ENCODE results near the gene LPIN3. TPM values are rescaled to one million over a fixed set of nuclear protein-coding genes. Genes with fewer than 3 reads are reported as not detected.

Gene LPIN3
- total and polyA plus RNA-seq, 5 donors from 2014 or later, result 0.10 to 0.35 TPM; not detected in 3

DNA sequence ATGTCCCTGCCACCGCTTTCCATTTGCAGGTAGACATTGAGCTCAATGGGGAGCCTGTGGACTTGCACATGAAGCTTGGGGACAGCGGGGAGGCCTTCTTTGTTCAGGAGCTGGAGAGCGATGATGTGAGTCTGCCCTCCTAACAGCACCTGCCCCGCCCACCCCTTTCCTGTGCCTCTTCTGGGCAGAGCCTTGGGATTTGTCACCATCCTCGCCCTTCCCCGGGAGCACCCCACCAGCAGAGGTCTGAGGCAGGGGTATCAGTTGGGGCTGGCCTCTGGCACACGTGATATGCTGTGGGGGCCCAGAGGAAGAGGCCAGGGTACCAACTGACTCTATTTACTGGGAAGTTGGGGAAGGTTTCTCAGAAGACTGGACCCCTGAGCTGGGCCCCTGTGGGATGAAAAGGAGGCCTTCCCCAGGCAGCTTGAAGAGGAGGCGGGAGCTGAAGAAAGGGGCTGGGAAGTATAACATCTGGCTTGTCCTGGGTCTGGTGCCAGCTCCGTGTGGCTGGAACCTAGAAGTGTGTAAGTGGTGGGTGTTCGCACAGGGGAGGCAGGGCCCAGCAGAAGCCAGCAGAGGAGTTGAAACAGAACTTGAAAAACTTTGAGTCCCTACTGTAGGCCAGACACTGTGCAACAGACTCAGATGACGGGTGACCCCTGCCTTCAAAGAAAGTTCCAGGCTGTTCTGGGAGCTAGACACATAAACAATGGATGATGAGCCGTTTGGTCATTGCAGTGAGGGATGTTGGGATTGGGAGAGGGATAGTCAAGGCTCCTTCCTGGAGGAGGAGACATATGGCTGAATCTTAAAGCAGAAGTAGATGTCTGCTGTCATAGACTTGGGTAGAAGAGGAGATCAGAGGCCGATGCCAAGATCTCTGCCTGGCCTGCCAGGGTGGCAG is 7.2 kb downstream of the LPIN3 start:
- H3K4me3 ChIP-seq (ENCODE audit: low read depth, low read length), result no peak overlapping the region
- H3K4me1 Mint-ChIP-seq, result no peaks in the 10 kb centered on the region

DNA sequence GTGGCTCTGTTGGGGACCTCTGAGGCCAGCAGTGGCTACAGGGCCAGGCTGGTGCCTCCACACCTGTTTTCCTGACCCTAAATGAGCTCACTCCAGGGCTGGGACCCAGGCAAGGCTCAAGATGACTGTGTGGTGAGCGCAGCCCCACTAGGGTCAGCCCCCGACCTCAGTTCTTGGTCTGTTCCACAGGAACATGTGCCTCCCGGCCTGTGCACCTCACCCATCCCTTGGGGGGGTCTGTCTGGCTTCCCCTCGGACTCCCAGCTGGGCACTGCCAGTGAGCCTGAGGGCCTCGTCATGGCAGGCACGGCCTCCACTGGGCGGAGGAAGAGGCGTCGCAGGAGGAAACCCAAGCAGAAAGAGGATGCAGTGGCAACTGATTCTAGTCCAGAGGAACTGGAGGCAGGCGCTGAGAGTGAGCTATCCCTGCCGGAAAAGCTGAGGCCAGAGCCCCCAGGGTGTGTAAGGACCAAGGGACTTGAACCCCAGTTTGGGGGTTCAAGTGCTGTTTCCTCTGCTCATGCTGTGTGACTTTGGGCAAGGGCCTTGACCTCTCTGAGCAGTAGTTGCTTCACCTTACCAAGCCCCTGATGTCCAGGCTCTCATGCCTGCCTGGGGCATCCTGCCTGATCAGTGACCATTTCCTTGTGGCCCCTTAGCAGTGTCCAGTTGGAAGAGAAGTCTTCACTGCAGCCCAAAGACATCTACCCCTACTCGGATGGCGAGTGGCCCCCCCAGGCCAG is 8.0 kb downstream of the LPIN3 start:
- Mint-ChIP-seq H3K27me3 (no peaks in the 10 kb centered on the region), H3K36me3 (no peaks in the 10 kb centered on the region), H3K4me3 (no peak overlapping the region), H3K9me3 (no peaks in the 10 kb centered on the region), H3K27ac (no peak overlapping the region), H3K4me1 (no peaks in the 10 kb centered on the region)
- ATAC-seq (ENCODE audit: low read depth in 2 of 2) (no peak), DNase-seq (no peak)
- no peaks in the 10 kb centered on the region for H3K9me3 ChIP-seq (ENCODE audit: control insufficient read depth in 2 of 2, low read length in 2 of 2)
- no peaks in the 10 kb centered on the region for H3K27me3 ChIP-seq (ENCODE audit: control insufficient read depth, insufficient read depth, low read length)
- H3K4me1 ChIP-seq (ENCODE audit: control insufficient read depth, insufficient read depth, low read length, poor library complexity, severe bottlenecking), result no peaks in the 10 kb centered on the region
- H3K36me3 ChIP-seq (ENCODE audit: control insufficient read depth, insufficient read depth, low read length), result no peaks in the 10 kb centered on the region
- H3K27ac ChIP-seq (ENCODE audit: insufficient read depth, low read length, poor library complexity, severe bottlenecking), result no peak overlapping the region
- no peak overlapping the region for H3K4me3 ChIP-seq (ENCODE audit: low read depth, low read length)

More for the DNA sequence above, 7.2 kb downstream of the LPIN3 start:
- Histone ChIP-seq H3K4me1 (ENCODE audit: control insufficient read depth, insufficient read depth, low read length, poor library complexity, severe bottlenecking) (no peaks in the 10 kb centered on the region), H3K27me3 (ENCODE audit: control insufficient read depth, insufficient read depth, low read length) (no peaks in the 10 kb centered on the region), H3K36me3 (ENCODE audit: control insufficient read depth, insufficient read depth, low read length) (no peaks in the 10 kb centered on the region), H3K9me3 (ENCODE audit: control insufficient read depth in 2 of 2, low read length in 2 of 2) (no peaks in the 10 kb centered on the region), H3K27ac (ENCODE audit: insufficient read depth, low read length, poor library complexity, severe bottlenecking) (no peak overlapping the region)
- no peak for DNase-seq
- Mint-ChIP-seq H3K4me3 (no peak overlapping the region), H3K27ac (no peak overlapping the region), H3K9me3 (no peaks in the 10 kb centered on the region), H3K36me3 (no peaks in the 10 kb centered on the region), H3K27me3 (no peaks in the 10 kb centered on the region)
- no peak for ATAC-seq (ENCODE audit: low read depth in 2 of 2)

DNA sequence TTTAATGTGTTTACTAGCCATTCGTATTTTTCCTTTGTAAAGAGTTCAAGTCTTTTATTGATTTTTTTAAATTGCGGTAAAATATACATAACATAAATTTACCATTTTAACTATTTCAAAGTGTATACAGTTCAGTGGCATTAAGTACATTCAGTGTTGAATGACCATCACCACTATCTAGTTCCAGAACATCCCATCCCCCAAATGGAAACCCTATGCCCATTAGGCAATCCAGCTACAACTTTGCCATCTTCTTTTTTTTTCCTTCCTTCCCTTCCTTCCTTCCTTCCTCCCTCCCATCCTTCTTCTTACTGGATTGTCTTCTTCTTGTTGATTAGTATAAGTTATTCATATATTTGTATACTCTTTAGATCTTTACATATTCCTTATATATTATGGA is 8.6 kb downstream of the LPIN3 start:
- no peaks in the 10 kb centered on the region for H3K4me1 ChIP-seq (ENCODE audit: control insufficient read depth, insufficient read depth, low read length, poor library complexity, severe bottlenecking)
- H3K27me3 Mint-ChIP-seq, result no peaks in the 10 kb centered on the region
- no peaks in the 10 kb centered on the region for H3K9me3 Mint-ChIP-seq
- DNase-seq, result no peak
- no peaks in the 10 kb centered on the region for H3K36me3 Mint-ChIP-seq
- ATAC-seq (ENCODE audit: low read depth in 2 of 2), result no peak
- H3K4me3 ChIP-seq (ENCODE audit: low read depth, low read length), result no peak overlapping the region
- H3K36me3 ChIP-seq (ENCODE audit: control insufficient read depth, insufficient read depth, low read length), result no peaks in the 10 kb centered on the region
- H3K27ac Mint-ChIP-seq, result no peak overlapping the region
- H3K4me1 Mint-ChIP-seq, result no peaks in the 10 kb centered on the region
- no peak overlapping the region for H3K27ac ChIP-seq (ENCODE audit: insufficient read depth, low read length, poor library complexity, severe bottlenecking)
- H3K9me3 ChIP-seq (ENCODE audit: control insufficient read depth in 2 of 2, low read length in 2 of 2), result no peaks in the 10 kb centered on the region
- H3K27me3 ChIP-seq (ENCODE audit: control insufficient read depth, insufficient read depth, low read length), result no peaks in the 10 kb centered on the region
- no peak overlapping the region for H3K4me3 Mint-ChIP-seq

DNA sequence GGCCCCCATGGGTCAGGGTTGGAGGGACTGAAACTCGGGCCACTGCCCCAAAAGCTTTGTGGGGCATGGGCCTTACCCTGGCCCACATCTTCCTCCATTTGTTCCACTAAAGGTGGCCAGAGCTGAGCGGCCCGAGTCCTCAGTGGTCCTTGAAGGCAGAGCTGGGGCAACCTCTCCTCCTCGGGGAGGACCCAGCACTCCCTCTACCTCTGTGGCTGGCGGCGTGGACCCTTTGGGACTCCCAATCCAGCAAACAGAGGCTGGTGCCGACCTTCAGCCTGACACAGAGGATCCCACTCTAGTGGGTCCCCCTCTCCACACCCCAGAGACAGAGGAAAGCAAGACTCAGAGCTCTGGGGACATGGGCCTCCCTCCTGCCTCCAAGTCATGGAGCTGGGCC is 9.3 kb downstream of the LPIN3 start:
- peak in 1 of 2 donors; percentile 10 for ATAC-seq (ENCODE audit: low read depth in 2 of 2)
- Histone ChIP-seq H3K4me1 (ENCODE audit: control insufficient read depth, insufficient read depth, low read length, poor library complexity, severe bottlenecking) (no peaks in the 10 kb centered on the region), H3K36me3 (ENCODE audit: control insufficient read depth, insufficient read depth, low read length) (no peaks in the 10 kb centered on the region), H3K9me3 (ENCODE audit: control insufficient read depth in 2 of 2, low read length in 2 of 2) (no peaks in the 10 kb centered on the region), H3K4me3 (ENCODE audit: low read depth, low read length) (no peak overlapping the region), H3K27ac (ENCODE audit: insufficient read depth, low read length, poor library complexity, severe bottlenecking) (no peak overlapping the region), H3K27me3 (ENCODE audit: control insufficient read depth, insufficient read depth, low read length) (no peaks in the 10 kb centered on the region)
- H3K4me1 Mint-ChIP-seq, result no peaks in the 10 kb centered on the region
- no peak overlapping the region for H3K4me3 Mint-ChIP-seq
- H3K27ac Mint-ChIP-seq, result no peak overlapping the region
- no peaks in the 10 kb centered on the region for H3K9me3 Mint-ChIP-seq
- H3K27me3 Mint-ChIP-seq, result no peaks in the 10 kb centered on the region
- no peaks in the 10 kb centered on the region for H3K36me3 Mint-ChIP-seq
- DNase-seq, result no peak

DNA sequence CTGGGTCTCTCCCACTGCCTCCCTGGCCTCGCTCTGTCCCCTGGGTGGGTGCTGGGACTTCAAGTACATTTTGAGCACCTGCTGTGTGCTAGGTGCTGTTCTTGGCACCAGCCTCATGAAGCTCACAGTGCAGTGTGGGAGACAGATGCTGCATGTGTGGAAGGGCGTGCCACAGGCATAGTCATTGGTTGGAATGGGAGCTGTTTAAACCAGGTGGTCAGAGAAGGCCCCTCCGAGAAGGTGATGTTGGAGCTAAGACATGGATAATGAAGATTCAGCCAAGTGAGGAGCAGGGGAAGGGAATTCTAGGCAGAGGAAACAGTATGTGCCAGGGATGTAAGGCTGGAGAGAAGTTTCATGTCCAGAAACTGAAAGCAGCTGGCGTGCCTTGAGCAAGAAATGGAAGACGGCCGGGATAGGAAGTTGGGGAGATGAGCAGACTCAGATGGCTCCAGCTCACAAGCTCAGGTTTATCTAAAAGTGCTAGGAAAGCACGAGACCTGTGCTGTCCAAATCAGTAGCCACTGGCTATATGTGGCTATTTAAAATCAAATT is 9.9 kb downstream of the LPIN3 start:
- H3K4me1 Mint-ChIP-seq, result no peaks in the 10 kb centered on the region
- no peaks in the 10 kb centered on the region for H3K9me3 Mint-ChIP-seq
- no peaks in the 10 kb centered on the region for H3K36me3 ChIP-seq (ENCODE audit: control insufficient read depth, insufficient read depth, low read length)
- no peaks in the 10 kb centered on the region for H3K36me3 Mint-ChIP-seq
- no peaks in the 10 kb centered on the region for H3K27me3 ChIP-seq (ENCODE audit: control insufficient read depth, insufficient read depth, low read length)
- no peak overlapping the region for H3K27ac Mint-ChIP-seq
- DNase-seq (no peak), ATAC-seq (ENCODE audit: low read depth in 2 of 2) (no peak)
- no peaks in the 10 kb centered on the region for H3K27me3 Mint-ChIP-seq
- no peaks in the 10 kb centered on the region for H3K9me3 ChIP-seq (ENCODE audit: control insufficient read depth in 2 of 2, low read length in 2 of 2)
- no peak overlapping the region for H3K27ac ChIP-seq (ENCODE audit: insufficient read depth, low read length, poor library complexity, severe bottlenecking)
- no peak overlapping the region for H3K4me3 ChIP-seq (ENCODE audit: low read depth, low read length)
- H3K4me1 ChIP-seq (ENCODE audit: control insufficient read depth, insufficient read depth, low read length, poor library complexity, severe bottlenecking), result no peaks in the 10 kb centered on the region
- no peak overlapping the region for H3K4me3 Mint-ChIP-seq

DNA sequence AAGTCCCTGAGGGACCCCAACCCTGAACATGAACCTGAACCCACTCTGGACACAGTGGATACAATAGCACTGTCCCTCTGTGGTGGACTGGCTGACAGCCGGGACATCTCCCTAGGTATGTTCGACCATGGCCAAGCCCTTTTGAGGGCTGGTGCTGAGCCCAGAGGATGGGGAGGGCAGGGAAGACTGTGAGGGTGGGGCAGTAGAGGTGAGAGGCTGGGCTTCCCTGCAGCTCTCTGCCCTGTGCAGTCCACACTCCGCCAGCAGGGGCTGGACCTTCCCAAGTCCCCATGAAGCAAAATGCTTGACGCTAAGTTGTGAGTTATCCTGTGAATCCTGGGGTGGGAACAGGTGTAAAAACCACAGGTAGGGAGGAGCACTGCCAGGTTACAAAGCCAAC is 11.5 kb downstream of the LPIN3 start:
- Histone ChIP-seq H3K9me3 (ENCODE audit: control insufficient read depth in 2 of 2, low read length in 2 of 2) (no peaks in the 10 kb centered on the region), H3K4me3 (ENCODE audit: low read depth, low read length) (no peak overlapping the region), H3K4me1 (ENCODE audit: control insufficient read depth, insufficient read depth, low read length, poor library complexity, severe bottlenecking) (no peaks in the 10 kb centered on the region), H3K27me3 (ENCODE audit: control insufficient read depth, insufficient read depth, low read length) (no peaks in the 10 kb centered on the region), H3K36me3 (ENCODE audit: control insufficient read depth, insufficient read depth, low read length) (no peaks in the 10 kb centered on the region), H3K27ac (ENCODE audit: insufficient read depth, low read length, poor library complexity, severe bottlenecking) (no peak overlapping the region)
- Mint-ChIP-seq H3K9me3 (no peaks in the 10 kb centered on the region), H3K4me1 (no peaks in the 10 kb centered on the region), H3K27ac (no peak overlapping the region), H3K36me3 (no peaks in the 10 kb centered on the region), H3K4me3 (no peak overlapping the region), H3K27me3 (no peaks in the 10 kb centered on the region)
- ATAC-seq (ENCODE audit: low read depth in 2 of 2) (no peak), DNase-seq (no peak)

DNA sequence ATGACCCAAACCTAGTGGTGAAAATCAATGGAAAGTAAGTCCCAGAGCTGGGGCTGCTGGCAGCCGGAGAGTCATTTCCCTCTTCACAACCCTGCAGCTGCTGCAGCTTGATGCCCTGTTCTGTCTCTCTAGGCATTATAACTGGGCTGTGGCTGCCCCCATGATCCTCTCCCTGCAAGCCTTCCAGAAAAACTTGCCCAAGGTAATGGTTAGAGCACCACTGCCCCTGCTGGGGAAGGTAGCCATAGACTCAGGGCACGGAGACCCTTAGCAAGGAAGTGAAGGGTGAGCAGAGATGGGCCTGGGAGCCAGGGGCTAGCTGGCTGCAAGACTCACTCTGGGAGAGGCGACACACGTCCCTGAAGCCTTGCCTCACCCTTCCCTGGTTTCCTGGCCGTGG is 12.0 kb downstream of the LPIN3 start:
- Histone ChIP-seq H3K36me3 (ENCODE audit: control insufficient read depth, insufficient read depth, low read length) (no peaks in the 10 kb centered on the region), H3K27ac (ENCODE audit: insufficient read depth, low read length, poor library complexity, severe bottlenecking) (no peak overlapping the region), H3K9me3 (ENCODE audit: control insufficient read depth in 2 of 2, low read length in 2 of 2) (no peaks in the 10 kb centered on the region), H3K4me1 (ENCODE audit: control insufficient read depth, insufficient read depth, low read length, poor library complexity, severe bottlenecking) (no peaks in the 10 kb centered on the region), H3K4me3 (ENCODE audit: low read depth, low read length) (no peak overlapping the region), H3K27me3 (ENCODE audit: control insufficient read depth, insufficient read depth, low read length) (no peaks in the 10 kb centered on the region)
- H3K9me3 Mint-ChIP-seq, result no peaks in the 10 kb centered on the region
- no peaks in the 10 kb centered on the region for H3K36me3 Mint-ChIP-seq
- H3K4me3 Mint-ChIP-seq, result no peak overlapping the region
- H3K27me3 Mint-ChIP-seq, result no peaks in the 10 kb centered on the region
- no peak overlapping the region for H3K27ac Mint-ChIP-seq
- DNase-seq, result no peak
- no peak for ATAC-seq (ENCODE audit: low read depth in 2 of 2)
- H3K4me1 Mint-ChIP-seq, result no peaks in the 10 kb centered on the region
